Ishikawa (cell line): ENCODE results near the gene TINCR.

Source experiments
- EGR1 ChIP-seq: IDR thresholded peaks from 2 replicates; pipeline ENCODE4 v1.6.1; 2012
- YY1 ChIP-seq: IDR thresholded peaks from 2 replicates; pipeline ENCODE4 v1.6.1; 2012; ENCODE audit warnings: low read depth
- TF ChIP-seq, protein P1 (sequence below): IDR thresholded peaks from 2 replicates; pipeline ENCODE4 v1.6.1; 2012

- TF ChIP-seq EGR1 (no peak), YY1 (no peak)
- TF ChIP-seq, protein P1, sequence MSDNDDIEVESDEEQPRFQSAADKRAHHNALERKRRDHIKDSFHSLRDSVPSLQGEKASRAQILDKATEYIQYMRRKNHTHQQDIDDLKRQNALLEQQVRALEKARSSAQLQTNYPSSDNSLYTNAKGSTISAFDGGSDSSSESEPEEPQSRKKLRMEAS, result no peak
These were observed 236 bp upstream of the TINCR start for GRCh38 chr19:5567970-5568407.
